Effector memory CD8-positive, alpha-beta T cell (primary cell): ENCODE data around the gene AXL.
A peak's percentile ranks its signal among the peaks of the same experiment; 100 is the strongest.
"Not testable (repeated sequence)": the region's sequence is repeated elsewhere in the genome, so short reads cannot be mapped to it uniquely, and the experiment has no call there.

Experiments
- ATAC-seq: fragments of 150-1000 bp; cut with Tn5 transposase; replicated peaks from 2 replicates; pipeline ENCODE4 v1.10.0; 2021; ENCODE audit warnings: mild to moderate bottlenecking, moderate library complexity
- DNase-seq, 3 experiments: peaks; one replicate each; pipeline ENCODE4 v3.0.0; 2021
- H3K27ac Mint-ChIP-seq, 2 donors: one replicate each; pipeline ENCODE4 v1.8.0; 2022; ENCODE audit warnings: mild to moderate bottlenecking in 2 of 2, mixed read lengths in 2 of 2, moderate library complexity in 2 of 2
- H3K27me3 Mint-ChIP-seq, 2 donors: one replicate each; pipeline ENCODE4 v1.8.0; 2022; ENCODE audit warnings: mixed read lengths in 2 of 2
- H3K36me3 Mint-ChIP-seq: one replicate; pipeline ENCODE4 v1.8.0; 2022; ENCODE audit warnings: mild to moderate bottlenecking, moderate library complexity, mixed read lengths; ENCODE audit not compliant: insufficient read depth
- H3K4me1 Mint-ChIP-seq, 2 donors: one replicate each; pipeline ENCODE4 v1.8.0; 2022; ENCODE audit warnings: low read depth in 2 of 2, mixed read lengths in 2 of 2
- H3K4me3 Mint-ChIP-seq, 2 donors: one replicate each; pipeline ENCODE4 v1.8.0; 2022; ENCODE audit warnings: mild to moderate bottlenecking in 2 of 2, mixed read lengths in 2 of 2, moderate library complexity in 2 of 2
- H3K9me3 Mint-ChIP-seq, 2 donors: one replicate each; pipeline ENCODE4 v1.8.0; 2022; ENCODE audit warnings: mixed read lengths in 2 of 2

AXL gene

GRCh38 chr19:41221514-41222205 lies 2.6 kb downstream of the AXL start:
- ATAC-seq, result no peak
- H3K4me3 Mint-ChIP-seq, result no peak overlapping the region
- no peak for DNase-seq
- H3K9me3 Mint-ChIP-seq, result no peaks in the 10 kb centered on the region
- H3K36me3 Mint-ChIP-seq, result no peaks in the 10 kb centered on the region
- peaks cover 78% of the 10 kb centered on the region in 2 donors for H3K27me3 Mint-ChIP-seq
- H3K4me1 Mint-ChIP-seq, result peaks cover 7 to 8% of the 10 kb centered on the region in 2 donors
- H3K27ac Mint-ChIP-seq, result no peak overlapping the region

GRCh38 chr19:41222240-41222639 lies 3.2 kb downstream of the AXL start:
- no peak for ATAC-seq
- H3K27ac Mint-ChIP-seq, result no peak overlapping the region
- H3K9me3 Mint-ChIP-seq, result no peaks in the 10 kb centered on the region
- no peaks in the 10 kb centered on the region for H3K36me3 Mint-ChIP-seq
- no peak overlapping the region for H3K4me3 Mint-ChIP-seq
- H3K4me1 Mint-ChIP-seq, result peaks cover 7 to 8% of the 10 kb centered on the region in 2 donors
- no peak for DNase-seq
- peaks cover 72 to 77% of the 10 kb centered on the region in 2 donors for H3K27me3 Mint-ChIP-seq

GRCh38 chr19:41223431-41224234 lies 4.6 kb downstream of the AXL start:
- H3K27me3 Mint-ChIP-seq, result peaks cover 58 to 70% of the 10 kb centered on the region in 2 donors
- H3K9me3 Mint-ChIP-seq, result no peaks in the 10 kb centered on the region
- peaks cover 7 to 8% of the 10 kb centered on the region in 2 donors for H3K4me1 Mint-ChIP-seq
- no peak overlapping the region for H3K4me3 Mint-ChIP-seq
- DNase-seq (no peak), ATAC-seq (no peak)
- H3K36me3 Mint-ChIP-seq, result no peaks in the 10 kb centered on the region
- H3K27ac Mint-ChIP-seq, result no peak overlapping the region

- Mint-ChIP-seq H3K36me3 (no peaks in the 10 kb centered on the region), H3K9me3 (no peaks in the 10 kb centered on the region), H3K4me1 (peaks cover 7 to 8% of the 10 kb centered on the region in 2 donors), H3K4me3 (no peak overlapping the region), H3K27me3 (peaks cover 48 to 61% of the 10 kb centered on the region in 2 donors), H3K27ac (no peak overlapping the region)
- ATAC-seq (no peak), DNase-seq (no peak)
Measured at GRCh38 chr19:41224632-41225031, 5.6 kb downstream of the AXL start.

- Mint-ChIP-seq H3K27me3 (peaks cover 40 to 53% of the 10 kb centered on the region in 2 donors), H3K4me1 (peaks cover 7 to 8% of the 10 kb centered on the region in 2 donors), H3K36me3 (no peaks in the 10 kb centered on the region), H3K27ac (peak overlapping the region; percentile 13 to 46), H3K9me3 (no peaks in the 10 kb centered on the region), H3K4me3 (peak overlapping the region; percentile 68 to 75)
- ATAC-seq (peak; percentile 52), DNase-seq (no peak)
Measured at GRCh38 chr19:41225238-41226052, 6.4 kb downstream of the AXL start.

- peak in 1 of 3 experiments; percentile 18 for DNase-seq
- peak overlapping the region; percentile 68 to 75 for H3K4me3 Mint-ChIP-seq
- H3K36me3 Mint-ChIP-seq, result no peaks in the 10 kb centered on the region
- H3K4me1 Mint-ChIP-seq, result peaks cover 7 to 8% of the 10 kb centered on the region in 2 donors
- H3K27ac Mint-ChIP-seq, result peak overlapping the region; percentile 13 to 46
- ATAC-seq, result peak; percentile 62
- no peaks in the 10 kb centered on the region for H3K9me3 Mint-ChIP-seq
- peaks cover 32 to 47% of the 10 kb centered on the region in 2 donors for H3K27me3 Mint-ChIP-seq
Measured at GRCh38 chr19:41226053-41226873, 7.2 kb downstream of the AXL start.

GRCh38 chr19:41226874-41227390 lies 7.9 kb downstream of the AXL start:
- DNase-seq, result no peak
- Mint-ChIP-seq H3K4me1 (peaks cover 7 to 8% of the 10 kb centered on the region in 2 donors), H3K27ac (no peak overlapping the region), H3K4me3 (peak overlapping the region; percentile 51 to 59), H3K36me3 (no peaks in the 10 kb centered on the region), H3K9me3 (no peaks in the 10 kb centered on the region), H3K27me3 (peaks cover 25 to 47% of the 10 kb centered on the region in 2 donors)
- ATAC-seq, result no peak

GRCh38 chr19:41228486-41228885 lies 9.5 kb downstream of the AXL start:
- Mint-ChIP-seq H3K36me3 (no peaks in the 10 kb centered on the region), H3K27ac (no peak overlapping the region)
- ATAC-seq, result no peak

GRCh38 chr19:41229338-41229737 lies 10.3 kb downstream of the AXL start:
- not testable (repeated sequence) for H3K36me3 Mint-ChIP-seq, H3K4me1 Mint-ChIP-seq, DNase-seq, H3K9me3 Mint-ChIP-seq, H3K27ac Mint-ChIP-seq, ATAC-seq, H3K4me3 Mint-ChIP-seq
- H3K27me3 Mint-ChIP-seq, result peaks cover 7 to 23% of the 10 kb centered on the region in 2 donors

More at GRCh38 chr19:41228486-41228885, 9.5 kb downstream of the AXL start:
- DNase-seq, result no peak
- Mint-ChIP-seq H3K9me3 (no peaks in the 10 kb centered on the region), H3K27me3 (peaks cover 9 to 31% of the 10 kb centered on the region in 2 donors), H3K4me1 (peaks cover 6 to 8% of the 10 kb centered on the region in 2 donors), H3K4me3 (no peak overlapping the region)

- peaks cover 5 to 6% of the 10 kb centered on the region in 2 donors for H3K4me1 Mint-ChIP-seq
- no peak overlapping the region for H3K4me3 Mint-ChIP-seq
- no peaks in the 10 kb centered on the region for H3K9me3 Mint-ChIP-seq
- peaks cover 5 to 23% of the 10 kb centered on the region in 2 donors for H3K27me3 Mint-ChIP-seq
- no peaks in the 10 kb centered on the region for H3K36me3 Mint-ChIP-seq
- no peak for ATAC-seq
- no peak for DNase-seq
- no peak overlapping the region for H3K27ac Mint-ChIP-seq
Measured at GRCh38 chr19:41230067-41230857, 11.2 kb downstream of the AXL start.

- Mint-ChIP-seq H3K27ac (no peak overlapping the region), H3K4me3 (no peak overlapping the region), H3K27me3 (peaks cover 0 to 9% of the 10 kb centered on the region in 2 donors), H3K4me1 (no peaks in the 10 kb centered on the region), H3K36me3 (no peaks in the 10 kb centered on the region), H3K9me3 (no peaks in the 10 kb centered on the region)
- DNase-seq, result no peak
- ATAC-seq, result no peak
Measured at GRCh38 chr19:41232686-41233085, 13.7 kb downstream of the AXL start.

GRCh38 chr19:41233748-41234240 lies 14.8 kb downstream of the AXL start:
- peaks cover 0 to 9% of the 10 kb centered on the region in 2 donors for H3K27me3 Mint-ChIP-seq
- DNase-seq (no peak), ATAC-seq (no peak)
- H3K4me3 Mint-ChIP-seq, result no peak overlapping the region
- H3K27ac Mint-ChIP-seq, result no peak overlapping the region
- H3K36me3 Mint-ChIP-seq, result no peaks in the 10 kb centered on the region
- H3K9me3 Mint-ChIP-seq, result no peaks in the 10 kb centered on the region
- no peaks in the 10 kb centered on the region for H3K4me1 Mint-ChIP-seq
